Mesothelial cell of epicardium (in vitro differentiated cells): ENCODE measurements around the gene ZSCAN23. TPM values are rescaled to one million over a fixed set of nuclear protein-coding genes. Genes with fewer than 3 reads are reported as not detected.

Experiments used
- DNase-seq, 2 experiments: peaks; one replicate each; pipeline ENCODE4 v3.0.0; 2021; ENCODE audit warnings: low spot score in 2 of 2; ENCODE audit not compliant: unreplicated experiment in 2 of 2
- H3K27ac Mint-ChIP-seq: 2 replicates; pipeline ENCODE4 v1.8.0; 2021; ENCODE audit warnings: mixed read lengths
- H3K27me3 Mint-ChIP-seq: 2 replicates; pipeline ENCODE4 v1.8.0; 2021; ENCODE audit warnings: low read depth, mixed read lengths
- H3K36me3 Mint-ChIP-seq: 2 replicates; pipeline ENCODE4 v1.8.0; 2021; ENCODE audit warnings: mixed read lengths
- H3K4me1 Mint-ChIP-seq: 2 replicates; pipeline ENCODE4 v1.8.0; 2021; ENCODE audit warnings: mixed read lengths
- H3K4me3 Mint-ChIP-seq: 2 replicates; pipeline ENCODE4 v1.8.0; 2021; ENCODE audit warnings: mild to moderate bottlenecking, moderate library complexity, mixed read lengths
- H3K9me3 Mint-ChIP-seq: 2 replicates; pipeline ENCODE4 v1.8.0; 2021; ENCODE audit warnings: mixed read lengths
- CTCF ChIP-seq: fragments of 200-600 bp; sonication (generic); IDR thresholded peaks from one replicate; pipeline ENCODE4 v1.5.0; 2021; ENCODE audit warnings: antibody characterized with exemption; ENCODE audit not compliant: unreplicated experiment
- total RNA-seq: library from RNA; stranded (reverse); gene quantifications from 3 replicates; pipeline ENCODE4 v1.2.1, GENCODE V29; 2021

The ZSCAN23 gene
- total RNA-seq, 1 donor from 2014 or later = 13.9 TPM

GRCh38 chr6:28399350-28400121, 43.8 kb downstream of the ZSCAN23 start, which contains the start of gene ZSCAN12:
TSS of gene ZSCAN12 (minus strand) at chr6:28399747. CDS start at chr6:28398405, 1,342 bp downstream.
- TF ChIP-seq CTCF = no peak
- Mint-ChIP-seq H3K4me1 (peaks cover 43% of the 10 kb centered on the region), H3K36me3 (peaks cover 15% of the 10 kb centered on the region), H3K9me3 (no peaks in the 10 kb centered on the region), H3K27me3 (peaks cover 33% of the 10 kb centered on the region), H3K4me3 (peak within 1 kb of the TSS; percentile 96), H3K27ac (peak within 1 kb of the TSS; percentile 88)
- DNase-seq = peak; percentile 51 to 68

GRCh38 chr6:28395918-28396317, 47.4 kb downstream of the ZSCAN23 start:
- H3K9me3 Mint-ChIP-seq = no peaks in the 10 kb centered on the region
- no peak overlapping the region for H3K4me3 Mint-ChIP-seq
- H3K4me1 Mint-ChIP-seq = peaks cover 47% of the 10 kb centered on the region
- no peak overlapping the region for H3K27ac Mint-ChIP-seq
- TF ChIP-seq CTCF = no peak
- H3K36me3 Mint-ChIP-seq = peaks cover 33% of the 10 kb centered on the region
- H3K27me3 Mint-ChIP-seq = peaks cover 1% of the 10 kb centered on the region
- DNase-seq = no peak

- no peaks in the 10 kb centered on the region for H3K9me3 Mint-ChIP-seq
- no peak for DNase-seq
- TF ChIP-seq CTCF = no peak
- no peak overlapping the region for H3K27ac Mint-ChIP-seq
- H3K4me3 Mint-ChIP-seq = no peak overlapping the region
- peaks cover 46% of the 10 kb centered on the region for H3K36me3 Mint-ChIP-seq
- H3K27me3 Mint-ChIP-seq = no peaks in the 10 kb centered on the region
- H3K4me1 Mint-ChIP-seq = peaks cover 39% of the 10 kb centered on the region
Observed at GRCh38 chr6:28393912-28394662, 49.2 kb downstream of the ZSCAN23 start.

GRCh38 chr6:28390688-28391087, 52.6 kb downstream of the ZSCAN23 start:
- no peak overlapping the region for H3K4me3 Mint-ChIP-seq
- H3K9me3 Mint-ChIP-seq = no peaks in the 10 kb centered on the region
- H3K27ac Mint-ChIP-seq = no peak overlapping the region
- TF ChIP-seq CTCF = no peak
- no peak for DNase-seq
- H3K36me3 Mint-ChIP-seq = peaks cover 38% of the 10 kb centered on the region
- no peaks in the 10 kb centered on the region for H3K27me3 Mint-ChIP-seq
- H3K4me1 Mint-ChIP-seq = peaks cover 13% of the 10 kb centered on the region

- H3K27ac Mint-ChIP-seq = no peak overlapping the region
- H3K4me1 Mint-ChIP-seq = peaks cover 15% of the 10 kb centered on the region
- DNase-seq = no peak
- no peak for TF ChIP-seq CTCF
- H3K27me3 Mint-ChIP-seq = no peaks in the 10 kb centered on the region
- H3K4me3 Mint-ChIP-seq = no peak overlapping the region
- peaks cover 28% of the 10 kb centered on the region for H3K36me3 Mint-ChIP-seq
- H3K9me3 Mint-ChIP-seq = peaks cover 5% of the 10 kb centered on the region
Observed at GRCh38 chr6:28384143-28384533, 59.2 kb downstream of the ZSCAN23 start.
